Heart left ventricle (tissue), 16 donors: ENCODE results near the gene METTL18. TPM values are rescaled to one million over a fixed set of nuclear protein-coding genes. Genes with fewer than 3 reads are reported as not detected.
A peak's percentile ranks its signal among the peaks of the same experiment; 100 is the strongest.
"Not testable (repeated sequence)": the region's sequence is repeated elsewhere in the genome, so short reads cannot be mapped to it uniquely, and the experiment has no call there.

Experiments
- ATAC-seq, 4 donors: fragments of 200-7000 bp; cut with Tn5 transposase; one replicate each; pipeline ENCODE4 v1.9.1; 2020 to 2022; ENCODE audit warnings: moderate library complexity in 4 of 4, mild to moderate bottlenecking in 3 of 4, moderate number of reproducible peaks in 1 of 4
- DNase-seq, 5 donors: peaks; one replicate each; pipeline ENCODE4 v3.0.0-alpha.2; 2020
- H3K27ac ChIP-seq, 12 donors: fragments of 200-600 bp; sonication (generic) in 4 of 12; one replicate each; pipeline versions ENCODE4 v1.5.0 to v1.8.0; 2016 to 2022; ENCODE audit warnings: mild to moderate bottlenecking in 2 of 12
- H3K27me3 ChIP-seq, 9 donors: fragments of 200-600 bp; sonication (generic) in 2 of 9; one replicate each; pipeline versions ENCODE4 v1.5.1 to v1.8.0; 2016 to 2022; ENCODE audit warnings: mild to moderate bottlenecking in 3 of 9
- H3K36me3 ChIP-seq, 9 donors: fragments of 200-600 bp; sonication (generic) in 2 of 9; one replicate each; pipeline versions ENCODE4 v1.5.0 to v1.8.0; 2018 to 2022; ENCODE audit warnings: mild to moderate bottlenecking in 2 of 9
- H3K4me1 ChIP-seq, 12 donors: fragments of 200-600 bp; sonication (generic) in 4 of 12; one replicate each; pipeline versions ENCODE4 v1.5.0 to v1.8.0; 2016 to 2022; ENCODE audit warnings: mild to moderate bottlenecking in 3 of 12
- H3K4me3 ChIP-seq, 12 donors: fragments of 200-600 bp; sonication (generic) in 4 of 12; one replicate each; pipeline versions ENCODE4 v1.5.0 to v1.8.0; 2017 to 2022; ENCODE audit warnings: mild to moderate bottlenecking in 9 of 12, moderate library complexity in 4 of 12
- H3K9me3 ChIP-seq, 12 donors: fragments of 200-600 bp; sonication (generic) in 4 of 12; one replicate each; pipeline versions ENCODE4 v1.5.0 to v1.8.0; 2016 to 2022; ENCODE audit warnings: mild to moderate bottlenecking in 1 of 12
- POLR2A ChIP-seq, 2 donors: fragments of 450-650 bp; IDR thresholded peaks; one replicate each; pipeline ENCODE4 v1.6.1; 2017; ENCODE audit warnings: antibody characterized with exemption in 2 of 2, mild to moderate bottlenecking in 2 of 2, moderate library complexity in 2 of 2
- WGBS, 4 donors: extraction: QIAGEN DNeasy Blood & Tissue Kit in 2 of 4; methylation state at CpG; one replicate each; pipeline versions ENCODE4 v1.1.5 to v1.1.7; 2013 to 2018; 5-methylcytosine and 5-hydroxymethylcytosine counted together
- intact Hi-C, 10 donors: fragments of 100-400 bp; cut with DNase I; formaldehyde crosslinking; loops; one replicate each; pipeline versions ENCODE4 v1.11.1 to v1.14.2; 2022
- polyA plus RNA-seq, 2 donors: library from polyadenylated mRNA; stranded (reverse); fragments of 200-250 nt; gene quantifications; one replicate each; pipeline ENCODE4 v1.2.3, GENCODE V29; 2013
- total RNA-seq, 9 donors: library from RNA; depleted of rRNA in 2 of 9; stranded (reverse); fragments of >200 nt in 2 of 9; fragmentation: NEBNext Ultra II Directional in 3 of 9; extraction: Animal tissue kit (Norgen Biotek cat#: 25700) in 3 of 9; gene quantifications; one replicate each; pipeline versions ENCODE4 v1.1.0 to v1.2.4, GENCODE V29; 2016 to 2023
- TF ChIP-seq, protein P1 (sequence below), 12 donors: fragments of 200-600 bp; sonication (generic) in 4 of 12; IDR thresholded peaks; one replicate each; pipeline versions ENCODE4 v1.5.0 to v1.8.0; 2018 to 2022; ENCODE audit warnings: antibody characterized with exemption in 12 of 12, mild to moderate bottlenecking in 5 of 12
- donor health status: ischemic (EF 13 %, LVEDD 7.1; RV severe dilation, severe dysfunction).
- donor health status: healthy with polysubstance abuse.
- donor health status: DM: no; HTN: yes; CAD: no.
- donor health status: DM: no; HTN: no; CAD: no.
- donor health status: ischemic (EF 25% LVEDD 6.9; RV normal size, moderate dysfunction).
- donor health status: ischemic (EF 25% LVEDD 5.7; RV mildly dilated, moderate dysfunction).
- donor health status: healthy.
- donor health status: DM: yes; HTN: yes; CAD: no.
- donor health status: ischemic (EF 35%, LVEDD 5.7; RV mildly dilated, moderate dysfunction).
- donor health status: nonischemic (EF 11% LVEDD 7.7; RV severe dilation, severe dysfunction).
- donor health status: DM: yes; HTN: yes; CAD: no.
- donor health status: PGD.
- donor health status: ischemic (EF 29% LVEDD 5.4; RV normal size, mild dysfunction).
- donor health status: nonischemic (EF 23%, LVEDD 6.1; RV moderate dilation, normal function).

METTL18 gene
- total and polyA plus RNA-seq, 11 donors = 2.0 to 8.2 (median 6.0) TPM

DNA sequence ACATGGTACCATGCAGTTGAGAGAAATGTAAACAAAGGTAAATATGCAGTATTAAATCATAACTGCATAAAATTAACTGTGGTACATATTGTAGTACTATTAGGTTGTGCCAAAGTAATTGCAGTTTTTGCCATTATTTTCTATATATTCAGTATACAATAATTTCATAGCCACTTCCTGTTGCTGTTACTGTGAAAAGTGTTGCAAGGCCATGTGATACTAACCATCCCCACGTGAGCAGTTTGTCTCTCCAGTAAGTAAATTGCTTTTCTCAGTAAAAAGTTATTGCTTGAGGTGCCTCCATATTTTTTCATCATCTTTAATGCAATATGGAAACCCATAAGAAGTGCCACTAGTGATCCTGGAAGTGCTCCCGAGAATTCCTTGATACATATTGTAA lies 19.6 kb upstream of the METTL18 start:
- WGBS, 4 donors = 48 to 94% (median 81%) methylated on average over 2 of the region's 2 CpGs
- intact Hi-C loops = loop anchor here in 2 of 10 donors (5.0 to 10.0 kb wide), 2 partner anchors 262 to 349 kb away; no protein-coding TSS in a partner anchor
- TF ChIP-seq, protein P1, sequence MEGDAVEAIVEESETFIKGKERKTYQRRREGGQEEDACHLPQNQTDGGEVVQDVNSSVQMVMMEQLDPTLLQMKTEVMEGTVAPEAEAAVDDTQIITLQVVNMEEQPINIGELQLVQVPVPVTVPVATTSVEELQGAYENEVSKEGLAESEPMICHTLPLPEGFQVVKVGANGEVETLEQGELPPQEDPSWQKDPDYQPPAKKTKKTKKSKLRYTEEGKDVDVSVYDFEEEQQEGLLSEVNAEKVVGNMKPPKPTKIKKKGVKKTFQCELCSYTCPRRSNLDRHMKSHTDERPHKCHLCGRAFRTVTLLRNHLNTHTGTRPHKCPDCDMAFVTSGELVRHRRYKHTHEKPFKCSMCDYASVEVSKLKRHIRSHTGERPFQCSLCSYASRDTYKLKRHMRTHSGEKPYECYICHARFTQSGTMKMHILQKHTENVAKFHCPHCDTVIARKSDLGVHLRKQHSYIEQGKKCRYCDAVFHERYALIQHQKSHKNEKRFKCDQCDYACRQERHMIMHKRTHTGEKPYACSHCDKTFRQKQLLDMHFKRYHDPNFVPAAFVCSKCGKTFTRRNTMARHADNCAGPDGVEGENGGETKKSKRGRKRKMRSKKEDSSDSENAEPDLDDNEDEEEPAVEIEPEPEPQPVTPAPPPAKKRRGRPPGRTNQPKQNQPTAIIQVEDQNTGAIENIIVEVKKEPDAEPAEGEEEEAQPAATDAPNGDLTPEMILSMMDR (IDR thresholded peaks at IDR 0.05) = no peak
- no peak for TF ChIP-seq POLR2A (IDR thresholded peaks at IDR 0.05)
- no peak for ATAC-seq
- H3K9me3 ChIP-seq = no peaks in the 10 kb centered on the region
- H3K4me1 ChIP-seq = no peaks in the 10 kb centered on the region
- DNase-seq = no peak
- peaks cover 0 to 5% (median 0%) of the 10 kb centered on the region in 9 donors for H3K36me3 ChIP-seq
- no peak overlapping the region for H3K27ac ChIP-seq
- H3K4me3 ChIP-seq = no peak overlapping the region
- no peaks in the 10 kb centered on the region for H3K27me3 ChIP-seq

DNA sequence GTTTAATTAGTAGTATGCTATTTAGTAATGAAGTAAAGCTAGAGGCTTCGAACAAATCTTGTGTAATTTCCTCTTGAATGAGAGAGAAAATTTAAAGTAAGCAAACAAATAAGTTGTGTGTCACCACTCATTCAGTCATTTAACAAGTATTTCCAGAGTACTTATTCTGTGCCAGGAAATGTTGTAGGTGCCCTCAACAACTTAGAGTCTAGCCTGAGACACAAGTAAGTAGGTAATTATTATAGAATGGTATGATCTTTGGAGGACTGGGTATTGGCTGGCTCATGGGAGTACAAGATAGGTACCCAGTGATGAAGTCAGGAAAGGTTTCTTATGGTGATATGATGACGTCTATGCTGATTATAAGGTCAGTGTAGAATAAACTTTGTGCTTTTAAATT lies 17.4 kb upstream of the METTL18 start:
- DNase-seq = no peak

DNA sequence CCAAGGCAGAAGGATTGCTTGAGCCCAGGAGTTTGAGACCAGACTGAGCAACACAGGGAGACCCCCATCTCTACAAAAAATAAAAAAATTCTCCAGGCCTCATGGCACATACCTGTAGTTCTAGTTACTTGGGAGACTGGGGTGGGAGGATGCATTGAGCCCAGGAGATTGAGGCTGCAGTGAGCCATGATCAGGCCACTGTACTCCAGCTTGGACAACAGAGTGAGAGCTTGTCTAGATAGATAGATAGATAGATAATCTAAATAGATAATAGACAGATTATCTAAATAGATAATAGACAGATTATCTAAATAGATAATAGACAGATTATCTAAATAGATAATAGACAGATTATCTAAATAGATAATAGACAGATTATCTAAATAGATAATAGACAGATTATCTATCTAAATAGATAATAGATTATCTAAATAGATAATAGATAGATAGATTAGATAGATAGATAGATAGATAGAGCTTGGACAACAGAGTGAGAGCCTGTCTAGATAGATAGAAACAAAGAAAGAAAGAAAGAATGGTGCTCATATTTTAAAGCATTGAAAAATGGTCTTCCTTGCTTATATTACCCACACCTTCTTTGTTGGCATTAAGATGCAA lies 16.8 kb upstream of the METTL18 start:
- H3K4me1 ChIP-seq, H3K9me3 ChIP-seq, ATAC-seq, DNase-seq, H3K27me3 ChIP-seq, H3K4me3 ChIP-seq, H3K27ac ChIP-seq: not testable (repeated sequence)
- intact Hi-C loops = loop anchor here in 2 of 10 donors (5.0 to 10.0 kb wide), 2 partner anchors 259 to 347 kb away; no protein-coding TSS in a partner anchor
- peaks cover 0 to 27% (median 10%) of the 10 kb centered on the region in 9 donors for H3K36me3 ChIP-seq

More for the DNA sequence above, 17.4 kb upstream of the METTL18 start:
- no peak for ATAC-seq
- no peak overlapping the region for H3K4me3 ChIP-seq
- peaks cover 0 to 21% (median 6%) of the 10 kb centered on the region in 9 donors for H3K36me3 ChIP-seq
- H3K4me1 ChIP-seq = no peaks in the 10 kb centered on the region
- no peak overlapping the region for H3K27ac ChIP-seq
- H3K9me3 ChIP-seq = no peaks in the 10 kb centered on the region
- no peaks in the 10 kb centered on the region for H3K27me3 ChIP-seq
- WGBS, 4 donors = 91 to 96% (median 92%) methylated on average over 2 of the region's 2 CpGs
- intact Hi-C loops = loop anchor here in 2 of 10 donors (5.0 to 10.0 kb wide), 2 partner anchors 260 to 347 kb away; no protein-coding TSS in a partner anchor
- TF ChIP-seq, protein P1 (IDR thresholded peaks at IDR 0.05) = no peak
- TF ChIP-seq POLR2A (IDR thresholded peaks at IDR 0.05) = no peak

DNA sequence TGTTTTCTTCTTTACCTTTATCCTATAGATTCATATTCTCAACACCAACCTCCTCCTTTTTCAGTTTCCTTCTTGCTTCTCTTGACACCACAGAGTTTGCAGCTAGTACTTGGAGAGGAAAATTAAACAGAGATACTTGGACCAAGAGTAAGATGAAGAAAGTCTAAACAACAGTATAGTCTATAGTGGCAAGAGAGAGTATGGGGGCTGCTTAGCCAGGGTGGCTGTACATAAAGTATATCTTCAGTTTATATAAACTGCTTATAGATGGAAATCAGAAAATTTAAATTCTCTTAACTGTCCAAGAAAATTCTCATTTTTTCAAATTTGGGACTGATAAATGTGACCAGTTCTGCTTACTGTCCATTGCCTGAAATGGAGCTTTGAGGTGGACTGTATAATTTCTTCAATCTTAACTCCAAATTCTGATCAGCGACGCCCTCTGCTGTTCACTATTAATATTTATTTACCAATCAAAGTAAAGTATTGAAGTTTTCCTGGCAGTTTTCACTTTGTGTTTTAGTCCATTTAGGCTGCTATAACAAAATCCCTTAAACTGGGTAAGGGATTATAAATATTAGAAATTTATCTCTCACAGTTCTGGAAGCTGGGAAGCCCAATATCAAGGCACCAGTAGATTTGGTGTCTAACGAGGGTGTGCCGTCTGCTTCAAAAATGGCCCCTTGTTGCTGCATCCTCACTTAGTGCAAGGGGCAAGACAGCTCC lies 14.8 kb upstream of the METTL18 start:
- H3K4me3 ChIP-seq = no peak overlapping the region
- intact Hi-C loops = loop anchor here (1.0 to 10.0 kb wide), 11 partner anchors 97 to 345 kb away; partner anchors contain the start of gene SELL (in 1 of the 10)
- H3K9me3 ChIP-seq = no peaks in the 10 kb centered on the region
- WGBS, 4 donors = 53 to 62% (median 59%) methylated on average over 4 of the region's 4 CpGs
- H3K4me1 ChIP-seq = no peaks in the 10 kb centered on the region
- peaks cover 0 to 43% (median 26%) of the 10 kb centered on the region in 9 donors for H3K36me3 ChIP-seq
- TF ChIP-seq, protein P1 (IDR thresholded peaks at IDR 0.05) = peak; percentile 44 to 75 (median 60)
- no peak for TF ChIP-seq POLR2A (IDR thresholded peaks at IDR 0.05)
- peak in 1 of 4 donors; percentile 22 for ATAC-seq
- no peak for DNase-seq
- no peaks in the 10 kb centered on the region for H3K27me3 ChIP-seq
- H3K27ac ChIP-seq = no peak overlapping the region
